Activated T-cell treated with anti-CD3 and anti-CD28 coated beads for 24 hours (primary cell): ENCODE results near the gene ZC3HAV1L.
A peak's percentile ranks its signal among the peaks of the same experiment; 100 is the strongest.
"Not testable (repeated sequence)": the region's sequence is repeated elsewhere in the genome, so short reads cannot be mapped to it uniquely, and the experiment has no call there.

Experiments
- DNase-seq: peaks from one replicate; pipeline ENCODE4 v3.0.0-alpha.2; 2020; ENCODE audit warnings: low read depth

The ZC3HAV1L gene

GRCh38 chr7:139016931-139017511 is 18.8 kb downstream of the ZC3HAV1L start:
- peak; percentile 50 for DNase-seq

- no peak for DNase-seq
Observed at GRCh38 chr7:139011373-139011772, 24.5 kb downstream of the ZC3HAV1L start.

GRCh38 chr7:139004321-139005090 is 31.3 kb downstream of the ZC3HAV1L start:
- DNase-seq = no peak

GRCh38 chr7:138999414-138999813 is 36.4 kb downstream of the ZC3HAV1L start:
- no peak for DNase-seq

- no peak for DNase-seq
Observed at GRCh38 chr7:138992052-138992531, 43.8 kb downstream of the ZC3HAV1L start.

- no peak for DNase-seq
Observed at GRCh38 chr7:138987686-138988085, 48.2 kb downstream of the ZC3HAV1L start.

- no peak for DNase-seq
Observed at GRCh38 chr7:138982204-138982623, 53.6 kb downstream of the ZC3HAV1L start.

GRCh38 chr7:138981332-138982203 is 54.3 kb downstream of the ZC3HAV1L start, which contains the start of gene KIAA1549:
Gene KIAA1549, minus strand, starts transcription at chr7:138981389. Its CDS starts 120 bp downstream, at chr7:138981269.
- peak; percentile 35 for DNase-seq

- DNase-seq = no peak
Observed at GRCh38 chr7:138980563-138981291, 55.1 kb downstream of the ZC3HAV1L start.

GRCh38 chr7:138979988-138980562 is 55.8 kb downstream of the ZC3HAV1L start:
- no peak for DNase-seq

GRCh38 chr7:138979226-138979979 is 56.4 kb downstream of the ZC3HAV1L start:
- DNase-seq = no peak

- DNase-seq = no peak
Observed at GRCh38 chr7:138978541-138979184, 57.2 kb downstream of the ZC3HAV1L start.

- not testable (repeated sequence) for DNase-seq
Observed at GRCh38 chr7:138976161-138976560, 59.7 kb downstream of the ZC3HAV1L start.
